AG20443 (cell line): ENCODE measurements around the gene ATP6AP2.
"Not testable (repeated sequence)": the region's sequence is repeated elsewhere in the genome, so short reads cannot be mapped to it uniquely, and the experiment has no call there.

Source experiments
- DNase-seq: peaks from one replicate; pipeline ENCODE4 v3.0.0; 2012; ENCODE audit warnings: low spot score, mixed read lengths

The ATP6AP2 gene

GRCh38 chrX:40575411-40575810, 5.4 kb upstream of the ATP6AP2 start:
- peak; percentile 7 for DNase-seq

GRCh38 chrX:40576291-40576690, 4.5 kb upstream of the ATP6AP2 start:
- no peak for DNase-seq

- DNase-seq: no peak
These were observed 2.6 kb upstream of the ATP6AP2 start for GRCh38 chrX:40578039-40578695.

GRCh38 chrX:40579141-40579540, 1.6 kb upstream of the ATP6AP2 start:
- no peak for DNase-seq

- DNase-seq: no peak
These were observed 752 bp upstream of the ATP6AP2 start for GRCh38 chrX:40579900-40580536.

GRCh38 chrX:40581336-40581920, 658 bp downstream of the ATP6AP2 start:
- DNase-seq: no peak

GRCh38 chrX:40582178-40582577, 1.4 kb downstream of the ATP6AP2 start:
- DNase-seq: not testable (repeated sequence)

- DNase-seq: no peak
These were observed 2.0 kb downstream of the ATP6AP2 start for GRCh38 chrX:40582811-40583210.

- DNase-seq: not testable (repeated sequence)
These were observed 6.9 kb downstream of the ATP6AP2 start for GRCh38 chrX:40587623-40588022.

GRCh38 chrX:40589616-40590321, 9.0 kb downstream of the ATP6AP2 start:
- DNase-seq: not testable (repeated sequence)

- no peak for DNase-seq
These were observed 22.7 kb downstream of the ATP6AP2 start for GRCh38 chrX:40603446-40603845.

GRCh38 chrX:40607381-40607780, 26.6 kb downstream of the ATP6AP2 start:
- DNase-seq: no peak

- no peak for DNase-seq
These were observed 31.7 kb downstream of the ATP6AP2 start for GRCh38 chrX:40612511-40612910.

- no peak for DNase-seq
These were observed 35.2 kb downstream of the ATP6AP2 start for GRCh38 chrX:40615976-40616375.

GRCh38 chrX:40617566-40617965, 36.8 kb downstream of the ATP6AP2 start:
- no peak for DNase-seq

- DNase-seq: no peak
These were observed 41.8 kb downstream of the ATP6AP2 start for GRCh38 chrX:40622479-40623138.

GRCh38 chrX:40623139-40623536, 42.4 kb downstream of the ATP6AP2 start, which contains the start of gene MPC1L:
MPC1L (plus strand) TSS chrX:40623428; CDS start chrX:40623566, 138 bp downstream.
- DNase-seq: no peak

- no peak for DNase-seq
These were observed 42.9 kb downstream of the ATP6AP2 start for GRCh38 chrX:40623665-40624064.

GRCh38 chrX:40625294-40625693, 44.5 kb downstream of the ATP6AP2 start:
- no peak for DNase-seq

- DNase-seq: no peak
These were observed 47.7 kb downstream of the ATP6AP2 start for GRCh38 chrX:40628506-40628905.

- DNase-seq: no peak
These were observed 51.4 kb downstream of the ATP6AP2 start for GRCh38 chrX:40632199-40632598.

GRCh38 chrX:40637687-40638086, 56.9 kb downstream of the ATP6AP2 start:
- DNase-seq: no peak
